Stomach smooth muscle (tissue), 2 donors: Measurements from ENCODE around the gene MBNL2.

Experiments used
- H3K27ac ChIP-seq: one replicate; pipeline ENCODE4 v1.7.0; 2013; ENCODE audit warnings: mild to moderate bottlenecking, low read length, inconsistent platforms
- H3K27me3 ChIP-seq, 2 donors: one replicate each; pipeline ENCODE4 v1.7.0; 2013; ENCODE audit warnings: low read length in 2 of 2; ENCODE audit not compliant: insufficient read depth in 2 of 2, control insufficient read depth in 1 of 2
- H3K36me3 ChIP-seq, 2 donors: one replicate each; pipeline ENCODE4 v1.7.0; 2013; ENCODE audit warnings: low read length in 2 of 2; ENCODE audit not compliant: control insufficient read depth in 2 of 2, insufficient read depth in 2 of 2
- H3K4me1 ChIP-seq: one replicate; pipeline ENCODE4 v1.7.0; 2013; ENCODE audit warnings: low read length; ENCODE audit not compliant: control insufficient read depth, insufficient read depth
- H3K4me3 ChIP-seq, 2 donors: one replicate each; pipeline ENCODE4 v1.7.0; 2013; ENCODE audit warnings: low read length in 2 of 2
- H3K9ac ChIP-seq, 2 donors: one replicate each; pipeline ENCODE4 v1.7.0; 2013; ENCODE audit warnings: low read length in 2 of 2, mild to moderate bottlenecking in 1 of 2
- H3K9me3 ChIP-seq, 2 donors: one replicate each; pipeline ENCODE4 v1.7.0; 2013; ENCODE audit warnings: low read length in 2 of 2; ENCODE audit not compliant: control insufficient read depth in 2 of 2
- donor health status: healthy.
- donor health status: Pancreatic carcinoma.

MBNL2 gene

GRCh38 chr13:97191615-97192014, 30.5 kb upstream of the MBNL2 start:
- H3K36me3 ChIP-seq: no peaks in the 10 kb centered on the region
- H3K4me3 ChIP-seq: no peak overlapping the region
- H3K27ac ChIP-seq: no peak overlapping the region
- no peak overlapping the region for H3K9ac ChIP-seq
- H3K4me1 ChIP-seq: no peaks in the 10 kb centered on the region
- no peaks in the 10 kb centered on the region for H3K27me3 ChIP-seq
- H3K9me3 ChIP-seq: no peaks in the 10 kb centered on the region

GRCh38 chr13:97192166-97192565, 30.0 kb upstream of the MBNL2 start:
- Histone ChIP-seq H3K9me3 (no peaks in the 10 kb centered on the region), H3K4me3 (no peak overlapping the region), H3K36me3 (no peaks in the 10 kb centered on the region), H3K4me1 (no peaks in the 10 kb centered on the region), H3K9ac (no peak overlapping the region), H3K27me3 (no peaks in the 10 kb centered on the region), H3K27ac (no peak overlapping the region)

DNA sequence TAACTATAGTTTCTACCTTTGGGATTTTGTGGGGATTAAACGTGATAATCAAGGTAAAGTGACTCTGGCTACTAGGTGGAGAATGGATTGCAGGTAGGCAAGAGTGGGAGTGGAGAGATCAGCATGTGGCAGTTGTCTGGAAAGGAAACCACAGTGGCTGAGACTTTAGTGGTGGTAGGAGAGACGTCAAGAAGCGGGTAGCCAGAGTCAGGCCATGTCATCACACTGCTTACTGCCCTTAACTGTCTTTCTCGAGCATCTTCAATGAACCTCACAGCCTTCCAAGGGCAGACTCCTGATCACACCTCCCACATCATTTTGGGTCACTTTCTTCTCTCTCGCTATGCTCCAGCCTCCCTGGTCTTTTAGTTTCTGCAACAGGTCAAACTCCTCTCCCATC, 28.6 kb upstream of the MBNL2 start:
- no peaks in the 10 kb centered on the region for H3K9me3 ChIP-seq
- no peak overlapping the region for H3K27ac ChIP-seq
- H3K36me3 ChIP-seq: no peaks in the 10 kb centered on the region
- no peak overlapping the region for H3K4me3 ChIP-seq
- no peak overlapping the region for H3K9ac ChIP-seq
- no peaks in the 10 kb centered on the region for H3K27me3 ChIP-seq
- no peaks in the 10 kb centered on the region for H3K4me1 ChIP-seq

- Histone ChIP-seq H3K4me3 (no peak overlapping the region), H3K9me3 (no peaks in the 10 kb centered on the region), H3K27ac (no peak overlapping the region), H3K4me1 (no peaks in the 10 kb centered on the region), H3K9ac (no peak overlapping the region), H3K27me3 (no peaks in the 10 kb centered on the region), H3K36me3 (no peaks in the 10 kb centered on the region)
Observed at GRCh38 chr13:97194479-97194878, 27.7 kb upstream of the MBNL2 start.

DNA sequence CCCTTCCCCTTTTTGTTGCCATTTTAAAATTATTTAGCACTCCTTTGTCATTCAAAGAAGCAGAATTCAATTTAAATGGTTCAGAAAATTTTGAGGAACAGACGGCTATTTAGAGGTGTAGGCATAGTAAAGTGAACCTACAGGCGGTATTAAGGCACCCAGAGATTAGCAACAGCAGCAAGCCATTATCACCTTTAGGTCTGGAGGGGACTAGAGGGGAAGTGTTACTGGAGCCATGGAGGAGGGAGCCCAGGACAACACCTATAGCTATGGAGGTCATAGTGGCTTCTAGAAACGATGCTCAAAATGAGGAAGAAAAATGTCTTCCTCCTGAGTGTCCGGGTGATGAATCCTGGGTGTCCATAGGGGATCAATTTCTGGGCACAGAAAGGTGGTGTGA, 25.8 kb upstream of the MBNL2 start:
- Histone ChIP-seq H3K9ac (no peak overlapping the region), H3K9me3 (no peaks in the 10 kb centered on the region), H3K4me1 (no peaks in the 10 kb centered on the region), H3K36me3 (no peaks in the 10 kb centered on the region), H3K27ac (no peak overlapping the region), H3K4me3 (no peak overlapping the region), H3K27me3 (no peaks in the 10 kb centered on the region)

GRCh38 chr13:97198753-97199152, 23.4 kb upstream of the MBNL2 start:
- no peaks in the 10 kb centered on the region for H3K4me1 ChIP-seq
- no peaks in the 10 kb centered on the region for H3K36me3 ChIP-seq
- no peak overlapping the region for H3K4me3 ChIP-seq
- no peak overlapping the region for H3K27ac ChIP-seq
- H3K9me3 ChIP-seq: no peaks in the 10 kb centered on the region
- no peak overlapping the region for H3K9ac ChIP-seq
- H3K27me3 ChIP-seq: no peaks in the 10 kb centered on the region

- no peaks in the 10 kb centered on the region for H3K4me1 ChIP-seq
- H3K27me3 ChIP-seq: no peaks in the 10 kb centered on the region
- no peaks in the 10 kb centered on the region for H3K9me3 ChIP-seq
Observed at GRCh38 chr13:97199451-97199850, 22.7 kb upstream of the MBNL2 start.

DNA sequence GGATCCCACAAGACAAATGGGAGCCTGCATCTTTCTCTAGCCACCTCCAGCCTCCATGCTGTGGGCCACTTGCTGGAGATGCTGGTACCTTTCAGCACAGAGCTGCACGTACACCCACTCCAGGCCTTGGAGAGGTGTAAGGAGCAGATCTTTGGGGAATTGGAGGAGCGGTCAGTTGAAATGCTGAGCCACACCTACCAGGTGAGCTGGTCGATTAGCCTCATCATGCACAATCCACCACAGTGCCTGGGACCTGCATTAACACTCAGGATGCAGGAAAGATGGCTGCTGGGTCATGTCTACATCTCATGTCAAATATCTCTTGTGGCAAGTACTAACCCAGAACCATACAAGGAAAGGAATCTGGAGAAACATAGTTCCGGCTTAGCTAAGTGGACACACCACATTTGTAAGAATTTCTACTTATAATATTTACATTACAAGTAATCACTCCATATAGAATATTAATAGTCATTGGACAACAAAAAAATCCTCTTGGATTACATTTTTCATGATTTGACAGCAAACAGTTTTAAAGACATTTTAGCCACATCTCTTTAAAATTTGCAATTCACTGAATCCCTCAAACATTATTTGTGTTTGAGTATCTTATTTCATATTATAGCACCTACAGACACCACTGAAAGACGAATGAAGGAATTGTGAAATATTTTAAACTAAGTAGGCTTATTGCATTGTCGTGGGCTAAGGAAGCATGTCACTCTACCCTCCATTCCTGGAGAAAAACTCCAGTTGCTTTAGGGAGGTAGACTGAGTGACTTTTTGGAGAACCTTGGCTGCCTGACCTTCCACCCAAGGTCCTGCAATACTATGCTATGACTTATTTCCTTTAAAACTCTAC, 21.8 kb upstream of the MBNL2 start:
- Histone ChIP-seq H3K9me3 (no peaks in the 10 kb centered on the region), H3K9ac (no peak overlapping the region), H3K27ac (no peak overlapping the region), H3K27me3 (no peaks in the 10 kb centered on the region), H3K4me1 (no peaks in the 10 kb centered on the region), H3K4me3 (no peak overlapping the region), H3K36me3 (no peaks in the 10 kb centered on the region)

More at GRCh38 chr13:97199451-97199850, 22.7 kb upstream of the MBNL2 start:
- Histone ChIP-seq H3K36me3 (no peaks in the 10 kb centered on the region), H3K27ac (no peak overlapping the region), H3K4me3 (no peak overlapping the region), H3K9ac (no peak overlapping the region)

DNA sequence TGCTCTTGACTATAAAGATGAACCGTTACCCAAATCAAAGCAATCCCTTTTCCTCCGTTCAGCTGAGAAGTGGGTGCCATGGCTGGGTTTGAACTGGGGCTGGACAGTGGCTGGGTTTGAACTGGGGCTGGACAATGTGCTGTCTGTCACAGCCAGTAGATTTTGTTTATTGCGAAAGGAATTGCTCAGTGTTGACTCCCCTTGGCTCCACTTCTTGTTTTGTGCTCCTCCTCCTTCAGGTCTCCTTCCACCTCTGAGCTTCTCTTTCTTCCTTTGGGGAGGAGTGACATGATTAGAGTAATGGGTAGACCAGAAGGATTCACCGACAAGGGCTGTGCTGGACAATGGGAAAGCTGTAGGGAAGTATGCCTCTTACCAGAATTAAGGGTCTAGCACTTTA, 19.4 kb upstream of the MBNL2 start:
- H3K4me1 ChIP-seq: no peaks in the 10 kb centered on the region
- H3K4me3 ChIP-seq: no peak overlapping the region
- H3K27me3 ChIP-seq: no peaks in the 10 kb centered on the region
- no peaks in the 10 kb centered on the region for H3K36me3 ChIP-seq
- H3K9ac ChIP-seq: no peak overlapping the region
- no peak overlapping the region for H3K27ac ChIP-seq
- no peaks in the 10 kb centered on the region for H3K9me3 ChIP-seq

DNA sequence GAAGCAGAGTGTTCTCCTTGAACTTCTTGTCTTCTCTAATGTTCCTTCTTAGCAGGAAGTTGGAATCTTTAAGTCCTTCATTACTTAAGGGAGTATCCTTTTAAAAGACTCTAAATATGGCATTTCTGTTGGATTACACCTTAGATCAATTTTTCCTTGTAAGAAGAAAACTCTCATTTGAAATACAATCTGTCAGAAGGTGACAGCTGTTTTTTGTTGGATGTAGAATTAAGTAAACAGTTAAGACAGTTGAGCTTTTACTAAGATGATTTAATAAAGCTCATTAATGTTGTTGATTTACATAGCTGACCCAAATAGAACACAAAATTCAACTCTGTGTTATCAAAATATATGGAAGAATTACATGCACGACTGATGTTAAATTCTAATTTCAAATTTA, 16.7 kb upstream of the MBNL2 start:
- Histone ChIP-seq H3K4me3 (no peak overlapping the region), H3K27me3 (no peaks in the 10 kb centered on the region), H3K9me3 (no peaks in the 10 kb centered on the region), H3K36me3 (no peaks in the 10 kb centered on the region), H3K4me1 (no peaks in the 10 kb centered on the region), H3K9ac (no peak overlapping the region), H3K27ac (no peak overlapping the region)

DNA sequence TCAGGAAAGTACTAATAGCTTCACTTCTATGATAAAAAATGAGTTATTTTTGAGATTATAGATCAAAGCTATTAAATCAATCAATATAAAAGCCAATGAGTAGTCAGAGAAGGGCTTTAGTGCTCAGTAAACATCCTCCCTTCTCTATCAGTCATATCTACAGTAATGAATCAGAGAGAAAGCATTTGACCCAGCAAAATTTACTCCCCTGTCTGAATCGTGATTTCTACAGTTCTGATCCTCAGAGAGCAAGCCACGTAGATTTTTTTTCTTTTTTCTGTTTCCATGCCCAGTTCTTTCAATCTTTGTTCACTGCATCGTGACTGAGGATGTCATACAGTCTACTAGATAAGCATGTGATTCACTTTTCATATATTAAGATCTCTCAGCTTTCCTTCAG, 16.2 kb upstream of the MBNL2 start:
- no peak overlapping the region for H3K9ac ChIP-seq
- no peak overlapping the region for H3K4me3 ChIP-seq
- no peak overlapping the region for H3K27ac ChIP-seq
- no peaks in the 10 kb centered on the region for H3K9me3 ChIP-seq
- no peaks in the 10 kb centered on the region for H3K4me1 ChIP-seq
- no peaks in the 10 kb centered on the region for H3K27me3 ChIP-seq
- H3K36me3 ChIP-seq: no peaks in the 10 kb centered on the region
